GM11168 (cell line): ENCODE measurements around the gene TSPAN17.

Experiments used
- in situ Hi-C: fragments of 300-500 bp; cut with MboI; formaldehyde crosslinking; loops from one replicate; pipeline ENCODE4 v1.12.0; 2022; ENCODE audit warnings: low sequenced_read_pairs; ENCODE audit not compliant: unreplicated experiment

TSPAN17 gene

GRCh38 chr5:176658007-176658599 is 10.8 kb downstream of the TSPAN17 start:
- in situ Hi-C loops = no loop called here

- in situ Hi-C loops = no loop called here
These were observed 11.7 kb downstream of the TSPAN17 start for GRCh38 chr5:176658817-176659511.

GRCh38 chr5:176659512-176659839 is 12.2 kb downstream of the TSPAN17 start:
- in situ Hi-C loops = no loop called here

- in situ Hi-C loops = no loop called here
These were observed 12.7 kb downstream of the TSPAN17 start for GRCh38 chr5:176659860-176660461.

GRCh38 chr5:176660530-176660859 is 13.2 kb downstream of the TSPAN17 start:
- in situ Hi-C loops = no loop called here

- in situ Hi-C loops = no loop called here
These were observed 13.8 kb downstream of the TSPAN17 start for GRCh38 chr5:176660860-176661641.

GRCh38 chr5:176661676-176662075 is 14.4 kb downstream of the TSPAN17 start:
- in situ Hi-C loops = no loop called here

GRCh38 chr5:176662371-176663333 is 15.4 kb downstream of the TSPAN17 start:
- in situ Hi-C loops = no loop called here

GRCh38 chr5:176663566-176663965 is 16.3 kb downstream of the TSPAN17 start:
- in situ Hi-C loops = no loop called here

GRCh38 chr5:176664479-176664878 is 17.2 kb downstream of the TSPAN17 start:
- in situ Hi-C loops = no loop called here

GRCh38 chr5:176664886-176665285 is 17.6 kb downstream of the TSPAN17 start:
- in situ Hi-C loops = no loop called here

- in situ Hi-C loops = no loop called here
These were observed 18.2 kb downstream of the TSPAN17 start for GRCh38 chr5:176665517-176665916.

GRCh38 chr5:176667637-176668036 is 20.4 kb downstream of the TSPAN17 start:
- in situ Hi-C loops = no loop called here

- in situ Hi-C loops = no loop called here
These were observed 23.2 kb downstream of the TSPAN17 start for GRCh38 chr5:176670449-176670848.

GRCh38 chr5:176671399-176671798 is 24.1 kb downstream of the TSPAN17 start:
- in situ Hi-C loops = no loop called here

GRCh38 chr5:176671890-176672747 is 24.8 kb downstream of the TSPAN17 start:
- in situ Hi-C loops = no loop called here

GRCh38 chr5:176673651-176674583 is 26.6 kb downstream of the TSPAN17 start:
- in situ Hi-C loops = no loop called here

GRCh38 chr5:176674799-176675198 is 27.5 kb downstream of the TSPAN17 start:
- in situ Hi-C loops = no loop called here
